HL-60 (cell line): ENCODE data around the gene GPC5.

Experiments used
- DNase-seq, 2 experiments: peaks; one replicate each; pipeline ENCODE4 v3.0.0-alpha.2; 2010 to 2020; ENCODE audit warnings: low read depth in 1 of 2, low spot score in 1 of 2
- H3K27ac ChIP-seq: fragments of 250-450 bp; sonication (Bioruptor Pico); replicated peaks from 2 replicates; pipeline ENCODE4 v1.5.1; 2020; ENCODE audit warnings: mild to moderate bottlenecking, moderate library complexity
- H3K27me3 ChIP-seq: fragments of 250-450 bp; sonication (Bioruptor Pico); 2 replicates; pipeline ENCODE4 v1.5.1; 2021; ENCODE audit warnings: mild to moderate bottlenecking, moderate library complexity; ENCODE audit not compliant: insufficient read depth, poor library complexity, severe bottlenecking
- H3K4me3 ChIP-seq: replicated peaks from 2 replicates; pipeline ENCODE4 v1.5.1; 2011; ENCODE audit warnings: mild to moderate bottlenecking, control low read depth, low read length; ENCODE audit not compliant: insufficient read depth
- CTCF ChIP-seq: IDR thresholded peaks from one replicate; pipeline ENCODE4 v1.5.1; 2011; ENCODE audit warnings: low read length, control low read depth, inconsistent platforms; ENCODE audit not compliant: insufficient read depth
- GABPA ChIP-seq: IDR thresholded peaks from 2 replicates; pipeline ENCODE4 v1.6.1; 2012; ENCODE audit warnings: low read depth
- POLR2AphosphoS5 ChIP-seq: IDR thresholded peaks from 2 replicates; pipeline ENCODE4 v1.6.1; 2012; ENCODE audit warnings: low read depth
- REST ChIP-seq: IDR thresholded peaks from 2 replicates; pipeline ENCODE4 v1.6.1; 2012; ENCODE audit warnings: low read depth; ENCODE audit not compliant: insufficient replicate concordance
- SPI1 ChIP-seq: IDR thresholded peaks from 2 replicates; pipeline ENCODE4 v1.6.1; 2012; ENCODE audit warnings: low read depth, mild to moderate bottlenecking, borderline replicate concordance

The GPC5 gene

GRCh38 chr13:91601807-91602206, 203.4 kb downstream of the GPC5 start:
- TF ChIP-seq SPI1 (no peak), GABPA (no peak), POLR2AphosphoS5 (no peak), REST (no peak), CTCF (no peak)
- Histone ChIP-seq H3K27me3 (no peaks in the 10 kb centered on the region), H3K4me3 (no peak overlapping the region), H3K27ac (no peak overlapping the region)
- DNase-seq = no peak

- no peak for TF ChIP-seq SPI1
- no peak for TF ChIP-seq CTCF
- TF ChIP-seq REST = no peak
- TF ChIP-seq POLR2AphosphoS5 = no peak
- TF ChIP-seq GABPA = no peak
- H3K27ac ChIP-seq = no peak overlapping the region
- H3K27me3 ChIP-seq = no peaks in the 10 kb centered on the region
- no peak for DNase-seq
- H3K4me3 ChIP-seq = no peak overlapping the region
Observed at GRCh38 chr13:91609353-91609752, 210.9 kb downstream of the GPC5 start.

GRCh38 chr13:91618315-91618714, 219.9 kb downstream of the GPC5 start:
- TF ChIP-seq GABPA (no peak), CTCF (no peak), REST (no peak), POLR2AphosphoS5 (no peak), SPI1 (no peak)
- Histone ChIP-seq H3K27me3 (no peaks in the 10 kb centered on the region), H3K27ac (no peak overlapping the region), H3K4me3 (no peak overlapping the region)
- no peak for DNase-seq
